DOHH2 (cell line): Measurements from ENCODE around the gene TADA2B.

Source experiments
- H3F3A ChIP-seq: fragments of 200-600 bp; sonication (generic), shearing (Covaris generic); 2 replicates; pipeline ENCODE4 v1.6.0; 2016; ENCODE audit warnings: antibody characterized with exemption, mild to moderate bottlenecking; ENCODE audit not compliant: control insufficient read depth, insufficient read depth
- H3K27ac ChIP-seq: fragments of 200-600 bp; sonication (generic); 2 replicates; pipeline ENCODE4 v1.5.1; 2014; ENCODE audit warnings: low read depth, mild to moderate bottlenecking, low read length, moderate library complexity
- H3K27me3 ChIP-seq: fragments of 200-600 bp; sonication (generic); 2 replicates; pipeline ENCODE4 v1.6.1; 2014; ENCODE audit warnings: mild to moderate bottlenecking, low read length, mixed read lengths; ENCODE audit not compliant: control insufficient read depth
- H3K36me3 ChIP-seq: fragments of 200-600 bp; sonication (generic); 2 replicates; pipeline ENCODE4 v1.6.1; 2014; ENCODE audit warnings: mild to moderate bottlenecking, low read length, moderate library complexity, mixed read lengths; ENCODE audit not compliant: control insufficient read depth
- H3K4me1 ChIP-seq: fragments of 200-600 bp; sonication (generic); 2 replicates; pipeline ENCODE4 v1.6.1; 2014; ENCODE audit warnings: mild to moderate bottlenecking, low read length, mixed read lengths; ENCODE audit not compliant: control insufficient read depth
- H3K4me2 ChIP-seq: fragments of 200-600 bp; sonication (generic); 2 replicates; pipeline ENCODE4 v1.6.0; 2014; ENCODE audit warnings: mild to moderate bottlenecking, low read length, moderate library complexity
- H3K4me3 ChIP-seq: fragments of 200-600 bp; sonication (generic); 2 replicates; pipeline ENCODE4 v1.5.1; 2014; ENCODE audit warnings: mild to moderate bottlenecking, low read length, mixed read lengths
- H3K79me2 ChIP-seq: fragments of 200-600 bp; sonication (generic); 2 replicates; pipeline ENCODE4 v1.6.1; 2014; ENCODE audit warnings: mild to moderate bottlenecking, low read length, mixed read lengths; ENCODE audit not compliant: control insufficient read depth
- H3K9me2 ChIP-seq: fragments of 200-600 bp; sonication (generic); replicated peaks from 2 replicates; pipeline ENCODE4 v1.6.1; 2014; ENCODE audit warnings: mild to moderate bottlenecking, low read length, mixed read lengths; ENCODE audit not compliant: control insufficient read depth
- H3K9me3 ChIP-seq: fragments of 200-600 bp; sonication (generic); 2 replicates; pipeline ENCODE4 v1.6.1; 2014; ENCODE audit warnings: antibody characterized with exemption, low read length, mixed read lengths; ENCODE audit not compliant: control insufficient read depth, insufficient read depth
- H4K20me1 ChIP-seq: fragments of 200-600 bp; sonication (generic); 2 replicates; pipeline ENCODE4 v1.6.0; 2014; ENCODE audit warnings: low read depth, mild to moderate bottlenecking, antibody characterized with exemption, low read length, moderate library complexity; ENCODE audit not compliant: control insufficient read depth, insufficient read depth
- CTCF ChIP-seq: fragments of 200-600 bp; sonication (generic); IDR thresholded peaks from one replicate; pipeline ENCODE4 v1.5.1; 2014; ENCODE audit warnings: antibody characterized with exemption, mild to moderate bottlenecking, low read depth, low read length; ENCODE audit not compliant: poor library complexity, severe bottlenecking
- EZH2phosphoT487 ChIP-seq: fragments of 200-600 bp; sonication (generic); IDR thresholded peaks from 2 replicates; pipeline ENCODE4 v1.6.1; 2017; ENCODE audit warnings: borderline replicate concordance, mild to moderate bottlenecking, antibody characterized with exemption, low read length, moderate library complexity, mixed read lengths

The TADA2B gene

GRCh38 chr4:7105276-7105675 is 62.1 kb downstream of the TADA2B start:
- Histone ChIP-seq H3K9me2 (no peaks in the 10 kb centered on the region), H3K79me2 (no peaks in the 10 kb centered on the region), H3K27me3 (peaks cover 8% of the 10 kb centered on the region), H4K20me1 (no peaks in the 10 kb centered on the region), H3K4me1 (peaks cover 15% of the 10 kb centered on the region), H3K27ac (no peak overlapping the region), H3K36me3 (no peaks in the 10 kb centered on the region), H3K4me2 (no peak overlapping the region), H3F3A (no peaks in the 10 kb centered on the region), H3K4me3 (no peak overlapping the region), H3K9me3 (no peaks in the 10 kb centered on the region)
- TF ChIP-seq CTCF (no peak), EZH2phosphoT487 (no peak)

GRCh38 chr4:7107166-7107905 is 64.2 kb downstream of the TADA2B start:
- Histone ChIP-seq H3F3A (no peaks in the 10 kb centered on the region), H3K4me1 (peaks cover 7% of the 10 kb centered on the region), H3K4me2 (no peak overlapping the region), H3K36me3 (no peaks in the 10 kb centered on the region), H4K20me1 (no peaks in the 10 kb centered on the region), H3K9me2 (no peaks in the 10 kb centered on the region), H3K4me3 (no peak overlapping the region), H3K27me3 (peaks cover 8% of the 10 kb centered on the region), H3K9me3 (no peaks in the 10 kb centered on the region), H3K27ac (no peak overlapping the region), H3K79me2 (no peaks in the 10 kb centered on the region)
- TF ChIP-seq EZH2phosphoT487 (no peak), CTCF (no peak)
